Muscle of leg (tissue), 11 donors: ENCODE data around the gene MAD1L1. TPM values are rescaled to one million over a fixed set of nuclear protein-coding genes. Genes with fewer than 3 reads are reported as not detected.

Experiments used
- DNase-seq: peaks from one replicate; pipeline ENCODE4 v3.0.0; 2013
- H3K27ac ChIP-seq: one replicate; pipeline ENCODE4 v1.5.1; 2013; ENCODE audit warnings: mild to moderate bottlenecking, low read length, control low read depth
- H3K27me3 ChIP-seq: one replicate; pipeline ENCODE4 v1.6.1; 2013; ENCODE audit warnings: low read length; ENCODE audit not compliant: control insufficient read depth, insufficient read depth
- H3K36me3 ChIP-seq: one replicate; pipeline ENCODE4 v1.6.1; 2013; ENCODE audit warnings: low read length; ENCODE audit not compliant: control insufficient read depth, insufficient read depth
- H3K4me1 ChIP-seq: one replicate; pipeline ENCODE4 v1.6.1; 2013; ENCODE audit warnings: low read length; ENCODE audit not compliant: control insufficient read depth, insufficient read depth
- H3K4me3 ChIP-seq: one replicate; pipeline ENCODE4 v1.5.1; 2013; ENCODE audit warnings: low read length, control low read depth
- H3K9me3 ChIP-seq: replicated peaks from 2 replicates; pipeline ENCODE4 v1.6.1; 2013; ENCODE audit warnings: low read depth, low read length; ENCODE audit not compliant: control insufficient read depth
- WGBS: methylation state at CpG from one replicate; pipeline ENCODE4 v1.1.5; 2013; ENCODE audit warnings: missing lambda C conversion rate; ENCODE audit not compliant: insufficient coverage; 5-methylcytosine and 5-hydroxymethylcytosine counted together
- polyA plus RNA-seq, 8 donors: library from polyadenylated mRNA; unstranded; fragments of 120-200 nt; gene quantifications; one replicate each; pipeline versions ENCODE4 v1.2.1 to v1.2.3, GENCODE V29; 2013; ENCODE audit warnings: inconsistent platforms in 1 of 8, low replicate concordance in 1 of 8; ENCODE audit not compliant: insufficient read length in 8 of 8, insufficient read depth in 1 of 8
- total RNA-seq: library from RNA; stranded (reverse); fragments of 120-200 nt; gene quantifications from one replicate; pipeline ENCODE4 v1.2.4, GENCODE V29; 2013

Gene MAD1L1
- total and polyA plus RNA-seq, 9 donors, result 19.1 to 38.7 (median 21.8) TPM

DNA sequence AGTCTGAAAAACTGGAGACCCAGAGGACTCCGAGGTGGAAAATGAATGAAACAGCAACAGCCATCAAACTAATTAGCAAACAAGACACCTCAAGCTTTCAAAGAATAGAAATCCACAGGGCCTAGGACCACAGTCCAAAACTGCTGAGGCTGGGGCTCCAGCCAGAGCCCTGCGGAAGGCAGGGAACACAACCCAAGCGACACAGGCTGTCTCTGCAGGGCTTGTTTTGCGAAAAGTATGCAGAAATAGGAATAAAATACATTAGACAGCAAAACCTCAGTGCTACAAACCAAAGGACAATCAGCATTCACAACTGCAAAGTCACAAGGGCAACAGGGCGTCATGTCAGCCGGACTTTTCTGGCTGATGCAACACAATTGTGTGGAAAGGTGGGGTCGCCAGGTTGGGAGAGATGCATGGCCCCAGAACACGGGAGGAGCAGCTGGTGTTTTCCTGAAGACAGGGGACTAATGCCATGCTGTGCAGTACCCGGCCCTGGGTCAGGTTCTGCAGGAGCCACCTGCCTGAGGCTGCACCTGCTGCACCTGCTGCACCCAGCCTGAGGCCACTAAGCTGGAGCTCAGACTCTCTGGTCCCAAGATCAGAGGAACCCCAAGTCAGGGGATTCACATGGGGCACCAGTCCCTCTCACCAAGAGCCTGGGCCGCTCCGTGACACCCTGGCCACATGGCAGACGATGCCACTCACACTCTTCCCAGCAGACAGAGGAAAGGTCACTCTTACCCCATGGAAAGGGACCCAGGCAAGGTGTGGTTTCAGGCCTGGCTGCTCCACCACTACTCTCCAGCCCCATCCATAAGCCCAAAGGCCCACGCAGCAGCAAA, 74.2 kb downstream of the MAD1L1 start:
- DNase-seq, result no peak
- peaks cover 27% of the 10 kb centered on the region for H3K4me1 ChIP-seq

DNA sequence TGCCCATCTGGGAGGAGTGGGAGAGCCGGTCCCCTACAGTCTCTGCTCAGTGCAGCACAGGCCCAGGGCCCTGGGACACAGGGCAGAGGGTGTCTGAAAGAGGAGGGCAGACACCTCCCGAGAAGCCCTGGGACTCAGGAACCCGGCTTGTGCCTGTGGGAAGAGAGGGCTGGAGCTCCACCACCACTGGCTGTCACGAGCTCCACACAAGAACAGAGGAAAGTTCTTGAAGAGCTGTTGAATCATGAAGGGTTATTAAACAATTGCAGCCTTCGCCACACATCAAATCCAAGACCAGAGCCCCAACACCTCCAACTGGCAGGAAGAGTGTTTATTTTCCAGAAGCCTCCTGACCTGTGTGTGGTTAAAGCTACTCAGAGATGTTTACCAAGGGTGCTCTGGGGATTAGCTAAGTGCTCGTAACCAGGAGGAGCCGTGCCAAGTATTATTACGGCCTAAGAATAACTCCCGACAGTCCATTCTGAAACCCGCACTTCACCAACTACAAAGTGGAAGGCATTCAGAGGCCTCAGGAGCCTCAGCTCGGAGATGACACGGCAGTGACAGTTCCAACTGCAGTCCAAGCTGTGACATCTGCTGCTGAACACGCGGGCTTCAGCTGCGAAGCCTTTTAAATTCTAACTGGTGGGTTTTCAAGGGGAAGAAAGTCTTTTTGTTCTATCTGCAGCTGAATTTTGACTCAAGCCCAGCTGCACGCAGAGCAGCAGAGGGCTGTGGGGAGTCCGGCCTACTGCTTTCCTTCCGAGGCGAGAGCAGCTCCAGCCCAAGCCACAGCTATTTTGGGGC, 75.1 kb downstream of the MAD1L1 start:
- no peaks in the 10 kb centered on the region for H3K9me3 ChIP-seq
- peak overlapping the region; percentile 81 for H3K27ac ChIP-seq
- WGBS, result 23% methylated on average over 14 of the region's 19 CpGs
- no peak overlapping the region for H3K4me3 ChIP-seq
- H3K4me1 ChIP-seq, result peaks cover 27% of the 10 kb centered on the region
- no peaks in the 10 kb centered on the region for H3K27me3 ChIP-seq
- H3K36me3 ChIP-seq, result no peaks in the 10 kb centered on the region
- DNase-seq, result peak; percentile 84

More for the DNA sequence above, 74.2 kb downstream of the MAD1L1 start:
- H3K9me3 ChIP-seq, result no peaks in the 10 kb centered on the region
- no peaks in the 10 kb centered on the region for H3K27me3 ChIP-seq
- no peaks in the 10 kb centered on the region for H3K36me3 ChIP-seq
- no peak overlapping the region for H3K4me3 ChIP-seq
- H3K27ac ChIP-seq, result peak overlapping the region; percentile 81
- WGBS, result 78% methylated on average over 10 of the region's 13 CpGs

DNA sequence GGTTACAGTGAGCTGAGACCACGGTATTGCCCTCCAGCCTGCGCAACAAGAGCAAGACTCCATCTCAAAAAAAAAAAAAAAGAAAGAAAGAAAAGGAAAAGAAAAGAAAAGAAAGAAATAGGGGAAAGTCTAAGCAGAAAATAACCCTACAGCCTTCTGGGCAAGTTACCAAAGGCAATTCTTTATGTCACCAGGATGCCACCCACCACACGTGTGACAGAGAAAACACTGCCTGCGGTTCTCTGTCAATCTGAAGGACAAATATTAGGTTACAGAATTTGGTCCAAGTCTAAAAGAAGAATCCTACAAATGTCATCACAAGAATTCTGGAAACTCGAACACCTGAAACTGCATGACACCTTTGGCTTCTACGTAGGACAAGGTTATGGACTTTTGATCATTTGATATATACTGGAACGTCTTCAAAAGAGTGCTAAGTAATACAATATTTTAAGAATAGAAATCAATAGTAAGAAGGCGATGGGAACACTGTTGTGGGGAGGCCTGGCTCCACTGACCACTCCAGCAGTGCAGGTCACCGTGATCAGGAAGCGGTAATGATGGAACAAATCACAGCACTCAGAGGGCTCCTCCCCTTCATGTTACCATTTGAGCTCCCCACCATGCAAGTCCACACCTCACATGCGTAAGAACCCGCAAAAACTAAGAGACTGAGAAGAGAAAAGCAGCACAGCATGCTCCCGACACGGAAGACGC, 75.8 kb downstream of the MAD1L1 start:
- Histone ChIP-seq H3K4me1 (peaks cover 30% of the 10 kb centered on the region), H3K27ac (peak overlapping the region; percentile 81), H3K4me3 (no peak overlapping the region), H3K9me3 (no peaks in the 10 kb centered on the region), H3K27me3 (no peaks in the 10 kb centered on the region), H3K36me3 (no peaks in the 10 kb centered on the region)
- WGBS, result 92% methylated on average over 5 of the region's 15 CpGs
- DNase-seq, result no peak

GRCh38 chr7:2154831-2155230, 77.9 kb downstream of the MAD1L1 start:
- whole genome bisulfite sequencing, result 90% methylated on average over 14 of the region's 17 CpGs
- DNase-seq, result no peak
- Histone ChIP-seq H3K36me3 (no peaks in the 10 kb centered on the region), H3K27ac (no peak overlapping the region), H3K4me1 (peaks cover 51% of the 10 kb centered on the region), H3K4me3 (no peak overlapping the region), H3K9me3 (no peaks in the 10 kb centered on the region), H3K27me3 (no peaks in the 10 kb centered on the region)

- Histone ChIP-seq H3K27ac (no peak overlapping the region), H3K27me3 (no peaks in the 10 kb centered on the region), H3K9me3 (no peaks in the 10 kb centered on the region), H3K4me1 (peaks cover 56% of the 10 kb centered on the region), H3K36me3 (no peaks in the 10 kb centered on the region), H3K4me3 (no peak overlapping the region)
- no peak for DNase-seq
- WGBS, result 87% methylated on average over 3 of the region's 6 CpGs
These were observed 78.6 kb downstream of the MAD1L1 start for GRCh38 chr7:2154121-2154520.

GRCh38 chr7:2152646-2153045, 80.1 kb downstream of the MAD1L1 start:
- no peaks in the 10 kb centered on the region for H3K9me3 ChIP-seq
- H3K4me1 ChIP-seq, result peaks cover 43% of the 10 kb centered on the region
- no peaks in the 10 kb centered on the region for H3K27me3 ChIP-seq
- peaks cover 7% of the 10 kb centered on the region for H3K36me3 ChIP-seq
- no peak overlapping the region for H3K4me3 ChIP-seq
- DNase-seq, result no peak
- no peak overlapping the region for H3K27ac ChIP-seq
- WGBS, result no CpG with 5 or more reads among the region's 9 CpGs

- no peak for DNase-seq
- peaks cover 10% of the 10 kb centered on the region for H3K36me3 ChIP-seq
- peaks cover 37% of the 10 kb centered on the region for H3K4me1 ChIP-seq
- no peaks in the 10 kb centered on the region for H3K9me3 ChIP-seq
- no peaks in the 10 kb centered on the region for H3K27me3 ChIP-seq
- no peak overlapping the region for H3K27ac ChIP-seq
- 87% methylated on average over 21 of the region's 24 CpGs for WGBS
- H3K4me3 ChIP-seq, result no peak overlapping the region
These were observed 80.7 kb downstream of the MAD1L1 start for GRCh38 chr7:2151801-2152612.

GRCh38 chr7:2151237-2151636, 81.5 kb downstream of the MAD1L1 start:
- Histone ChIP-seq H3K27ac (no peak overlapping the region), H3K4me3 (no peak overlapping the region), H3K36me3 (peaks cover 16% of the 10 kb centered on the region), H3K9me3 (no peaks in the 10 kb centered on the region), H3K4me1 (peaks cover 34% of the 10 kb centered on the region), H3K27me3 (no peaks in the 10 kb centered on the region)
- no peak for DNase-seq
- 67% methylated on average over 6 of the region's 8 CpGs for WGBS

DNA sequence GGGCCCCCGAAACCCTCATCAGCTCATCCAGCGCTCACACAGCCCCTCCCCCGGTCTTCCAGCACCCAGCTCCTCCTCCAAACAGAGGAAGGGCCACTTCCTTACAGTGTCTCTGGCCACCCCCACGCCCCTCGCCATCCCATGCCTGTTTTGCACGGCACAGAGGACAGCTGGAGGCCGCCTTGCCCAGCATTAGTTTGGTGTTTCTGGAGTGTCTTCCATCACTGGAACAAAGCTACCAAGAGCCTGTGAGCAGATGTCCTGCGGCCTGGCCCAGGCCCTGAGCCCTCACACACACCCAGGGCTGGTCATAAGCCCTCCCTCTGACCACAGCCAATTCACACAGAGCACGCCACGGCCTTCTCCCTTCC, 82.3 kb downstream of the MAD1L1 start:
- Histone ChIP-seq H3K4me3 (no peak overlapping the region), H3K4me1 (peaks cover 34% of the 10 kb centered on the region), H3K9me3 (no peaks in the 10 kb centered on the region), H3K36me3 (peaks cover 24% of the 10 kb centered on the region), H3K27ac (peak overlapping the region; percentile 71), H3K27me3 (no peaks in the 10 kb centered on the region)
- no peak for DNase-seq
- 82% methylated on average over 3 of the region's 10 CpGs for WGBS
